GM18519 (cell line): ENCODE results near the gene LPCAT4.

Experiments used
- ATAC-seq: cut with Tn5 transposase; IDR thresholded peaks from one replicate; pipeline ENCODE4 v1.9.1; 2021; ENCODE audit warnings: mild to moderate bottlenecking, moderate library complexity; ENCODE audit not compliant: unreplicated experiment, low FRiP score

LPCAT4 gene

DNA sequence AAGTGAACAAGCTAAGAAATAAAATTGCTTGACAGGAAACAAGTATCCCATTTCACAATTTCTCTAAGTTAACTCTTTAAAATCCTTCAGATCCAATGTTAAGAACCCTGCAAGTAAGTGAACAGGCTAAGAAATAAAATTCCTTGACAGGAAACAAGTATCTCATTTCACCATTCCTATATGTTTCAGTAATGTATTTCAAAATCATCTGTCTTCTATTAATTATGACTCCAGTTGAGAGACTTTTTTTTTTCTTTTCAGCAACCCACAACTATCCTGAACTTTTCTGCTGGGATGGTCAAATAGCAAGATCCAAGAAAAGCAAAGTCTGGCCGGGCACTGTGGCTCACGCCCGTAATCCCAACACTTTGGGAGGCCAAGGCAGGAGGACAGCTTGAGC, 27.1 kb downstream of the LPCAT4 start:
- ATAC-seq = no peak

- ATAC-seq = no peak
These were observed 28.6 kb downstream of the LPCAT4 start for GRCh38 chr15:34338347-34338746.

DNA sequence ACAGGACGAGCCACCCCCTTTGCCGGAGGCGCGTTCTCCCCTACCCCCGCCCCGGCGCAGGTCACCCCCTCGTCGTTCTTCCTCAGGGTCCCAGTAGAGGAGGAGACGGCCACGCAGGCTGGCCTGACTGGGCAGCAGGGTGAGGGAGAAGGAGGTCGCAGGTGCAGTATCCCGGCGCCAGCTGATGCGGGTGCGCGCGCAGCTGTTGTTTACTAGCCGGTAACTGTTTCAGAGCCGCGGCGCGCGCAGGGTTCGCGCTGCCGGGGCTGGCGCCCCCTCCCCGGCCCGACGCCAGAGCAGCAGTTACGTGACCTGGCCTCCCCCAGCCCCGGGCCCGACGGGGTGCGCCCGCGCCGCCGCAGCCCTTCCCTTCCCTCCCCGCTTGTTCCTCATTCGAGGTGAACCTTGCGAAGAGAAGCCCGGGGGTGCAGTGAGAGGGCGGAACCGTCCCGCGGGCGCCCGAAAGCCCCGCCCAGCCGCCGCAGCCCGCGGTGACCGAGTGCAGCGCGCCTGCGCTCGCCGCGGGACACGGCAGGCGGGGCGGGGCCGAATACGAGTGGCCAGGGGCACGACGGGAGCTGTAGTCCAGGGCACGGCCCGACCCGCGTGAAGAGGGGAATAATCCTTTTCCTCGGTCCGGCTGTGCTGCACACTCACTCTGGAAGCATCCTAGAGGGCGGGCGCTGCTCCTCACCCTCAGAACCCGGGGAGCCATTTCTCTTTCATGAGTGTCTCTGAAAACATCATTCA, 29.3 kb downstream of the LPCAT4 start, which contains the start of gene SLC12A6:
Gene SLC12A6, minus strand, starts transcription at position 225 of the 750 bp plus-strand sequence. CDS start 1,101 bp downstream, outside the sequence.
- ATAC-seq = peak; percentile 38

DNA sequence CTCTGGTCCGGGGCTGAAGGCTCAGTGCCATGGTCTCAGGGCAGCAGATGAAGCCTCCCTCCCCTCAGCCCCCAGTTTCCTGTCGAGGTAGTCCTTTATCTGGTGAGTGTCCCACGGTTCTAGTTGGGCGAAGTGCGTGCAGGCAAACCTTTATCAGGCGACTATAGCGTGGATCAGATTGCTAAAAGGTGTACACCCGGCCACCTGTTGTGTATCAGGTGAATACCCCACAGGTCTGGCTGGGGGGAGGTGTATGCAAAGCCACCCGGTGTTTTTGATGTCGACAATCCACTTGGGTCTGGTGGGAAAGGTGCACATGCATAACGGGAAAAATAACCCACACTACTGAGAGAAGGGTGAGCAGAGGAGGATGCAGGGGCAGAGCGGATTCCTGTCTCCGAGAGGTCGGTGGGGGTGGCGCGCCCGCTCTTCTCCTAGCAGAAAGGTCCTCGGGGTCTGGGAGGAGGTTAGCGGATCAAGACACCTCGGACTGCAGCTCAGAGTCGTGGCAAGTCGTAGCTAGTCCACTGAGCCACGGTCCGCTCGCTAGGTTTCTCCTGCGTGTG, 29.9 kb downstream of the LPCAT4 start:
- ATAC-seq = no peak

GRCh38 chr15:34336231-34336990, 30.6 kb downstream of the LPCAT4 start:
- no peak for ATAC-seq

- no peak for ATAC-seq
These were observed 31.6 kb downstream of the LPCAT4 start for GRCh38 chr15:34335176-34336032.

DNA sequence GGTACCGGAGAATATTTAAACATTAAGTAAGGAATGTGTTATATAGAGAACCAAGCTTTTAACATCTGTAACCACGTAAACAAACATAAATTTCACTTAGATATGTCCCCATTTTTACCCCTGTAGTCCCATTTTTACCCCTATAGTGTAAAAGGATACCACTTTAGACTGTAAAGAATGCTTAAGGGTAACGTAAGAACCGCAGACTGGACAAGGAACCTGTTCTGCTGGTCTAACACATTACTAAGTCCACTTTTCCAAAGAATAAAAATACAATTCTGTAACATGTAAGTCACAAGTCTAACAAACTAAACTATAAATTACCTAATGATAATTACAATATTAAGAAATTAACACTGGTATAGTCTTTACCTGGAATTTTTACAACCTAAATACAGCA, 32.3 kb downstream of the LPCAT4 start:
- ATAC-seq = no peak

DNA sequence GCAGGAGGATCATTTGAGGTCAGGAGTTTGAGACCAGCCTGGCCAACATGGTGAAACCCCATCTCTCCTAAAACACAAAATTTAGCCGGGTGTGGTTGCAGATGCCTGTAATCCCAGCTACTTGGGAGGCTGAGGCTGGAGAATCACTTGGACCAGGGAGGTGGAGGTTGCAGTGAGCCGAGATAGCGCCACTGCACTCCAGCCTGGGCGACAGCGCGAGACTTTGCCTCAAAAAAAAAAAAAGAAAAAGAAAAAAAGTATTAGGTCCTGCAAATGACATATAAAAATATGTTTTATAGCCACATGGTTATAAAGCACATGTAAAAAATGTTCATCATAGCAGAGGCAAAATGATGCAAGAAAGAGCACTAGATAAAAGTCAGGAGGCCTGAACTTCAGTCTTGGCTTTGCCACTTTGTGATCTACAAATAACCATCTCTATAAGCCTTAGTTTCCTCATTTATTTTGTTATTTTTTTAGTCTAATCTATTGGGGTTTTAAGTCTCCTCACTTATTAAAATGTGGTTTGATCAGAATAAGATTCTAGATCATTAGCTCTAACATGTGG, 34.4 kb downstream of the LPCAT4 start:
- ATAC-seq = no peak

GRCh38 chr15:34331809-34332208, 35.2 kb downstream of the LPCAT4 start:
- no peak for ATAC-seq

GRCh38 chr15:34330279-34330678, 36.7 kb downstream of the LPCAT4 start:
- no peak for ATAC-seq

GRCh38 chr15:34329006-34329405, 38.0 kb downstream of the LPCAT4 start:
- no peak for ATAC-seq

- no peak for ATAC-seq
These were observed 39.1 kb downstream of the LPCAT4 start for GRCh38 chr15:34327906-34328305.

DNA sequence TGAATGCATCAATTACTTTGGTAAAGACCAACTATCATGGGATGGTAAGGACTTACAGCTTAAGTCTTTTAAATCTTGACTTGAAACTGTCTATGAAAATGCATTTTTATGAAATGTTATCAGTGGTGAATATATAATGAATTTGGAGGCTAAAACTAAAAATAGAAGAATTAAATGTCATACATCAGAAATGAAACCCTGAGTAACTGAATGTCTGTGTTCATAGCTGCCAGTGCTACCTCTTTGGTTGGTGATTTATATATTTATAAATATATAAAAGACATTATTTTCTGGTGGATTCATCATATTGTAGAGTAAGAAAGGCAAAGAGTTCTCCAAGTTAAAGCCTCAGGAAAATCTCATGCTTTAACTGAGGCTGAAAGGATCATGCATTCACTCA, 41.6 kb downstream of the LPCAT4 start:
- no peak for ATAC-seq

DNA sequence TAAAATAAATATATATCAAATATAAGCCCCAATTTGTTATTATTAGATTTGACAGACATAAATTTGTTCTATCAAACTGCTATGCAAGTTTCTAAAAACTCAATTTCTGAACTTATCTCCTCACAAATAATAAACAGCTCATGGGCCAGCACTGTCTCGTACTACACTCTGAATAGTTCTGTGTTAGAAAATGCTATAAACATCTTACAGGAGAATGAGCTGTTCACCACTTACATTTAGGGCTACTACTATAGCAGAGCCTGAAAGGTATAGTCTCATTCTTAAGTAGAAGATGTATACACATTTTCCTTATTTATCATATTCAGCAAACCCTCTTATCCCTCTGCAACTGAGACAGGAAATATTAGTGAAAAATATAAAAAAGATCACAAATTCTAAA, 42.1 kb downstream of the LPCAT4 start:
- no peak for ATAC-seq

- no peak for ATAC-seq
These were observed 43.8 kb downstream of the LPCAT4 start for GRCh38 chr15:34323217-34323616.

GRCh38 chr15:34318277-34319079, 48.5 kb downstream of the LPCAT4 start:
- peak; percentile 39 for ATAC-seq

- ATAC-seq = no peak
These were observed 52.2 kb downstream of the LPCAT4 start for GRCh38 chr15:34314491-34315490.

- no peak for ATAC-seq
These were observed 55.4 kb downstream of the LPCAT4 start for GRCh38 chr15:34311563-34311962.
